SJCRH30 (cell line): ENCODE results near the gene TTLL7. TPM values are rescaled to one million over a fixed set of nuclear protein-coding genes. Genes with fewer than 3 reads are reported as not detected.

ENCODE experiments used
- DNase-seq, 2 experiments: peaks; one replicate each; pipeline ENCODE4 v3.0.0-alpha.2; 2015 to 2020
- H3K27ac ChIP-seq: fragments of 250-450 bp; sonication (Bioruptor Pico); 2 replicates; pipeline ENCODE4 v1.5.1; 2020; ENCODE audit warnings: mild to moderate bottlenecking, moderate library complexity
- H3K27me3 ChIP-seq: fragments of 250-450 bp; sonication (Bioruptor Pico); 2 replicates; pipeline ENCODE4 v1.5.1; 2020; ENCODE audit warnings: mild to moderate bottlenecking, moderate library complexity
- H3K36me3 ChIP-seq: fragments of 250-450 bp; sonication (Bioruptor Pico); 2 replicates; pipeline ENCODE4 v1.5.1; 2020; ENCODE audit warnings: mild to moderate bottlenecking, moderate library complexity
- H3K4me1 ChIP-seq: fragments of 250-450 bp; sonication (Bioruptor Pico); 2 replicates; pipeline ENCODE4 v1.5.1; 2020; ENCODE audit warnings: mild to moderate bottlenecking, moderate library complexity
- H3K4me3 ChIP-seq: fragments of 250-450 bp; sonication (Bioruptor Pico); 2 replicates; pipeline ENCODE4 v1.5.1; 2020; ENCODE audit warnings: mild to moderate bottlenecking, moderate library complexity
- H3K9me3 ChIP-seq: fragments of 250-450 bp; sonication (Bioruptor Pico); replicated peaks from 2 replicates; pipeline ENCODE4 v1.5.1; 2020; ENCODE audit warnings: mild to moderate bottlenecking, moderate library complexity
- total RNA-seq: library from RNA; depleted of rRNA; stranded (reverse); fragments of >200 nt; shearing (Covaris generic); gene quantifications from 2 replicates; pipeline ENCODE4 v1.2.3, GENCODE V29; 2014; rRNA removed

Gene TTLL7, protein sequence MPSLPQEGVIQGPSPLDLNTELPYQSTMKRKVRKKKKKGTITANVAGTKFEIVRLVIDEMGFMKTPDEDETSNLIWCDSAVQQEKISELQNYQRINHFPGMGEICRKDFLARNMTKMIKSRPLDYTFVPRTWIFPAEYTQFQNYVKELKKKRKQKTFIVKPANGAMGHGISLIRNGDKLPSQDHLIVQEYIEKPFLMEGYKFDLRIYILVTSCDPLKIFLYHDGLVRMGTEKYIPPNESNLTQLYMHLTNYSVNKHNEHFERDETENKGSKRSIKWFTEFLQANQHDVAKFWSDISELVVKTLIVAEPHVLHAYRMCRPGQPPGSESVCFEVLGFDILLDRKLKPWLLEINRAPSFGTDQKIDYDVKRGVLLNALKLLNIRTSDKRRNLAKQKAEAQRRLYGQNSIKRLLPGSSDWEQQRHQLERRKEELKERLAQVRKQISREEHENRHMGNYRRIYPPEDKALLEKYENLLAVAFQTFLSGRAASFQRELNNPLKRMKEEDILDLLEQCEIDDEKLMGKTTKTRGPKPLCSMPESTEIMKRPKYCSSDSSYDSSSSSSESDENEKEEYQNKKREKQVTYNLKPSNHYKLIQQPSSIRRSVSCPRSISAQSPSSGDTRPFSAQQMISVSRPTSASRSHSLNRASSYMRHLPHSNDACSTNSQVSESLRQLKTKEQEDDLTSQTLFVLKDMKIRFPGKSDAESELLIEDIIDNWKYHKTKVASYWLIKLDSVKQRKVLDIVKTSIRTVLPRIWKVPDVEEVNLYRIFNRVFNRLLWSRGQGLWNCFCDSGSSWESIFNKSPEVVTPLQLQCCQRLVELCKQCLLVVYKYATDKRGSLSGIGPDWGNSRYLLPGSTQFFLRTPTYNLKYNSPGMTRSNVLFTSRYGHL
- 21.7 and 25.2 TPM in 2 replicates for total RNA-seq

DNA sequence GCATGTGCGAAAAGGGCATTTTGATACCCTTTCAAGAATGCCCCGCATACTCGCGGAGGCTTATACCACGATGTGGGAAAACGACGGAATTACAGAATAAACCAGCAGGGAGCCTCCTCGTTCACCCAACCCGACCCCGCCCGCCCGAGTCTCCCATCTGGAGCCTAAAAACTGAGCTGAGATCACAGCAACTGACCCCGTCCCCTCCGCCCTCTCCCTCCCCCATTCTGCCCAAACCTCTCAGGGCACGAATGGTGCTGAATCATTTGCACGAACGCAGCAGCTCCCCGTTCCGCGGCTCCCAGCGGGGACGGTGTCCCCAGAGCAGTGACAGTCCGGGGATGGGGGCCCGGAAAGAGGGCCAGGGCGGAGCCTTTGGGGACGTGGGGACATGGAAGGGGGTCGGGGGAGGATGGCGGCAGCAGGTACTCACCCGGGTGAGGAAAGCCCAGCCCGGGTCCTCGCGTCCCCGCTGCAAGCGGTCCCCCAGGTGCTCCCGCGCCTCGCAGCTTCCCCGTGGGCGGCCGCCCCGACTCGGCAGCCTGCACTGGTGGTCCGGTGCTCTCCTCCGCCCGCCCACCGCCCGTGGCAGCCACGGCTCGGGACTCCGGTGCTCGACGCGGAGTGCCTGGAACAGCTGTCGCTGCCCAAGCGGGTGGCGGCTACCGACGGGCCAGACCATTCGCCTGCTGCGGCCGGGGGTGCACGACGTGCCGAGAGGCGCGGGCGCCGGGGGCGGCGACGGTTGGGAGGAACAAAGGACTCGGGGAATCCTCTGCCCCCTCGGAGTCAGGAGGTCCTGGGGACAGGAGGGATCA lies at the start of gene TTLL7:
TTLL7 (minus strand) TSS at position 635 of the 818 bp plus-strand sequence. CDS start 46,921 bp downstream, outside the sequence.
- no peaks in the 10 kb centered on the region for H3K36me3 ChIP-seq
- H3K9me3 ChIP-seq, result no peaks in the 10 kb centered on the region
- peak within 1 kb of the TSS; percentile 100 for H3K27ac ChIP-seq
- DNase-seq, result peak; percentile 90 to 92
- H3K4me3 ChIP-seq, result peak within 1 kb of the TSS; percentile 98
- H3K27me3 ChIP-seq, result no peaks in the 10 kb centered on the region
- peaks cover 26% of the 10 kb centered on the region for H3K4me1 ChIP-seq

DNA sequence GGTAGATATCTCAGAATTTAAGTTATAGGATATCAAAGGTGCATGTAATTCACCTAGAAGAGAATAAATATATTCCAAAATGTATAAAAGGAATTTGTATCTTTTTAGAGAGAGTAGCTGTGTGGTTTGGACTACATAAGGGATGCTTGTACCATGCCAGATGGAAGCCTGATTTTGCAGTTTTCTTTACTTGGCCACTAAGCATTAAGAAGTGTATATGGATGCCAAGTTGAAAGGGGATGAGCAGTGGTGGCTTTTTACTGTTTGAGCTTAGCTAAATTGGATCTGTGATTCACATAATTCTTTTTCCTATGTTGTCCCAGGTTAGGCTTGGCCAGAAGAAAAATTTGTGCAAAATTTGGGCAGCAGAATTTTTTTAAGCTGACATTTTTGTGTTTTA lies 43.5 kb upstream of the TTLL7 start:
- Histone ChIP-seq H3K36me3 (no peaks in the 10 kb centered on the region), H3K4me3 (no peak overlapping the region), H3K27ac (no peak overlapping the region), H3K27me3 (no peaks in the 10 kb centered on the region), H3K9me3 (no peaks in the 10 kb centered on the region), H3K4me1 (no peaks in the 10 kb centered on the region)
- no peak for DNase-seq

DNA sequence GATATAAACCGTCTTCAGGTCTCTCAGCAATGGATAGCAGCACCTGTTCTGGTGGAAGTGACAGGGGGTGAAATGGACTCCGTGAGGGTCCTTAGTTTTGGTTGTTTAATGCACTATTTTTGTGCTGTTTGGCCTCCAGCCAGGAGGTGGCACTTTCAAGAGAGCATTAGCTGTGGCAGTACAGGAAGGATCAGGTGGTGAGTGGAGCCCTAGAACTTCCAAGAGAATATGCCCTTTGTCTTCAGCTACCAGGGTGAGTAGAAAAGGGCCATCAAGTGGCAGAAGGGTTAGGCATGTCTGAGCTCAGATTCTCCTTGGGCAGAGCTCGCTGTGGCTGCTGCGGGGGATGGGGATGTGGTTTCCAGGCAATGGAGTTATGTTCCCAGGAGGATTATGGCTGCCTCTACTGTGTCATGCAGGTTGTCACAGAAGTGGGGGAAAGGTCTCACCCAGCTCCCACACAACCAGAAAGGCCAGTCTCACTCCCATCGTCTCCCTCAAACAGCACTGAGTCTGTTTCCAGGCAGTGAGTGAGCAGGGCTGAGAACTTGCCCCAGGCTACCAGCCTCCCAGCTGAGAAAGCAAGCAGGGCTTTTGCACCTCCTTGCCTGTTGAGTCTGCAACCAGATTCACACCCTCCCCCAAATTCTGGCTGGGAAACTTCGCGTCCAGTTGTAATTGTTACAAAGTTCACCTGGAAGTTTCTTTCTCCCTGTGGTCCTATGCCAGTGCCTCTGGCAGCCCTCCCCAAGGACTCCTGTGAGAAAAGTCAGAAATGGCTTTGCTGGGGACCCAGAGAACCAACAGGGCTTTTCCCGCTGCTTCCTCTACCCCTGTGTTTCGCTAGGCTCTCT lies 39.1 kb upstream of the TTLL7 start:
- no peaks in the 10 kb centered on the region; the same call in 1 of the 2 replicates for H3K9me3 ChIP-seq
- H3K4me3 ChIP-seq, result no peak overlapping the region
- H3K27ac ChIP-seq, result no peak overlapping the region
- H3K36me3 ChIP-seq, result no peaks in the 10 kb centered on the region
- H3K4me1 ChIP-seq, result no peaks in the 10 kb centered on the region
- DNase-seq, result peak; percentile 12 to 41
- no peaks in the 10 kb centered on the region for H3K27me3 ChIP-seq

DNA sequence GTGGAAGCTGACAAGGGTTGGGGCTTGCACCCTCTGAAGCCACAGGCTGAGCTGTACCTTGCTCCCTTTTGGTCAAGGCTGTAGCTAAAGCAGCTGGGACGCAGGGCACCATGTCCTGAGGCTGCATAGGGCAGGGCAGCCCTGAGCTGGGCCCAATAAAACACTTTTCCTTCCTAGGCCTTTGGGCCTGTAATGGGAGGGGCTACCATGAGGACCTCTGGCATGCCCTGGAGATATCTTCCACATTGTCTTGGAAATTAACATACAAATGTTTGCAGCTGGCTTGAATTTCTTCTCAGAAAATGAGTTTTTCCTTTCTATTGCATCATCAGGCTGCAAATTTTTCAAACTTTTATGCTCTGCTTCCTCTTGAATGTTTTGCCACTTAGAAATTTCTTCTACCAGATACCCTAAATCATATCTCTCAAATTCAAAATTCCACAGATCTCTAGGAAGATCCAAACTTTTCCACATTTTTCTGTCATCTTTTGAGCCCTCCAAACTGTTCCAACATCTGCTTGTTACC lies 32.9 kb upstream of the TTLL7 start:
- Histone ChIP-seq H3K27me3 (no peaks in the 10 kb centered on the region), H3K36me3 (no peaks in the 10 kb centered on the region), H3K27ac (no peak overlapping the region), H3K4me1 (no peaks in the 10 kb centered on the region), H3K4me3 (no peak overlapping the region), H3K9me3 (no peaks in the 10 kb centered on the region; the same call in 1 of the 2 replicates)
- DNase-seq, result no peak

- H3K36me3 ChIP-seq, result no peaks in the 10 kb centered on the region
- H3K4me1 ChIP-seq, result no peaks in the 10 kb centered on the region
- no peak overlapping the region for H3K4me3 ChIP-seq
- H3K9me3 ChIP-seq, result no peaks in the 10 kb centered on the region
- DNase-seq, result no peak
- no peak overlapping the region for H3K27ac ChIP-seq
- no peaks in the 10 kb centered on the region for H3K27me3 ChIP-seq
These were observed 28.4 kb upstream of the TTLL7 start for GRCh38 chr1:84027368-84027767.

DNA sequence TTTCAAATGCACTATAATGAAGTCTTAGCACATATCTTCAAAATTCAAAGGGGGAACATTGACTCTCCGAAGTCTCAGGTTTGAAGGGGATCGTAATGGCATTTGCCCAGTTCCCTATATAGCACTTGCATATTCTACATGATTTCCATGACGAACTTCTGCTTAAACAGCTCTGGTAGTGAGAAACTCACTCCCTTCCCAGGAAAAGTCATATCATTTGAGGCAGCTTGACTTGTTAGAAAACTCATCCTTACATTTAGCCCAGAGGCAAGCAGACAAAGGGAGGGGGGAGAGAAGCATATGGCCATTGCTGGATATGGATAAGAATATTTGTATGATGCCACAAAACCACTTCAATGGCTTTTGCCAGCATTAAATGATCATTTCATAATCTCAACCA lies 27.0 kb upstream of the TTLL7 start:
- Histone ChIP-seq H3K27me3 (no peaks in the 10 kb centered on the region), H3K27ac (no peak overlapping the region), H3K36me3 (no peaks in the 10 kb centered on the region), H3K9me3 (no peaks in the 10 kb centered on the region), H3K4me3 (no peak overlapping the region), H3K4me1 (no peaks in the 10 kb centered on the region)
- DNase-seq, result no peak

GRCh38 chr1:84021822-84022221 lies 22.9 kb upstream of the TTLL7 start:
- Histone ChIP-seq H3K36me3 (no peaks in the 10 kb centered on the region), H3K4me3 (no peak overlapping the region), H3K4me1 (no peaks in the 10 kb centered on the region), H3K9me3 (no peaks in the 10 kb centered on the region), H3K27ac (no peak overlapping the region), H3K27me3 (no peaks in the 10 kb centered on the region)
- DNase-seq, result no peak

DNA sequence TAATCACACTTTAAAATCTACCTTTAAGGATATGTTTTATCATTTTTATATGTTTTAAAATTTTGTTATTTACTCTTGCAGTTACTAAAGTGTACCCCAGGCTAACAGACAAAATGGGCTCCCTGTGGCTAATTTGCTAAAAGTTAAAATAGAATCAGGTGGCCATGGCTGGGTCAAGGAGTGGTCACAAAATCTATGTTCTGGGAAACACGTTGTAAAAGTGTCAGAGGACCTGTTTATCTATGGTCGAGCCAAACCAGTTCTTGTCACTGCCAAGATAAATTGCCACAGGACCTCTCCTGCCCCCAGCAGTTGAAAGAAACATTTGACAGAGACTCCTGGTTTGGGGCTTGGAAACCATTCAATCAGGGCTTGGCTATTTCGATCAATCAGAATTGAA lies 21.2 kb upstream of the TTLL7 start:
- H3K4me1 ChIP-seq, result no peaks in the 10 kb centered on the region
- H3K9me3 ChIP-seq, result no peaks in the 10 kb centered on the region
- H3K4me3 ChIP-seq, result no peak overlapping the region
- no peaks in the 10 kb centered on the region for H3K27me3 ChIP-seq
- no peak overlapping the region for H3K27ac ChIP-seq
- H3K36me3 ChIP-seq, result no peaks in the 10 kb centered on the region
- no peak for DNase-seq

DNA sequence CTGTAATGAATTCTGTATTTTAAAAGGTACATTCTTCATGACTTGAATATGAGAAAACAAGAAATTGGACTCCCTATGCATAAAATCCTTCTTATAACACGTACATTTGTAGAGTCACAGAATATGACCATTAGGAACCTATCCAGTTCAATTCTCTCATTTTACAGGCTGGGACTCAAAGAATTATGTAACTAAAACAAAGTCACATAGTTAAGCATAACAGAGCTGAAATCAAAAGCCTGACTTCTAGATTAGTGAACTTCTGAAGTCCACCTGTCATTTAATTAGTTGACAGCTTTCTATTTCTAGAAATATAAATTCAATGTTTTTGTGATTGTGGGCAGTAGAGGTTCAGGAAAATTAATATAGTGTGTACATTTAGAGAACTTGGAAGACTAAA lies 20.3 kb upstream of the TTLL7 start:
- no peak for DNase-seq
- Histone ChIP-seq H3K4me1 (no peaks in the 10 kb centered on the region), H3K27ac (no peak overlapping the region), H3K36me3 (no peaks in the 10 kb centered on the region), H3K27me3 (no peaks in the 10 kb centered on the region), H3K9me3 (no peaks in the 10 kb centered on the region), H3K4me3 (no peak overlapping the region)

- Histone ChIP-seq H3K9me3 (no peaks in the 10 kb centered on the region), H3K27ac (no peak overlapping the region), H3K27me3 (no peaks in the 10 kb centered on the region), H3K4me1 (no peaks in the 10 kb centered on the region), H3K4me3 (no peak overlapping the region), H3K36me3 (no peaks in the 10 kb centered on the region)
- no peak for DNase-seq
These were observed 14.8 kb upstream of the TTLL7 start for GRCh38 chr1:84013708-84014107.

GRCh38 chr1:84012018-84012417 lies 13.1 kb upstream of the TTLL7 start:
- Histone ChIP-seq H3K36me3 (no peaks in the 10 kb centered on the region), H3K27me3 (no peaks in the 10 kb centered on the region), H3K4me3 (no peak overlapping the region), H3K9me3 (no peaks in the 10 kb centered on the region), H3K27ac (no peak overlapping the region), H3K4me1 (no peaks in the 10 kb centered on the region)
- DNase-seq, result no peak

GRCh38 chr1:84010136-84010535 lies 11.2 kb upstream of the TTLL7 start:
- Histone ChIP-seq H3K36me3 (no peaks in the 10 kb centered on the region), H3K4me1 (no peaks in the 10 kb centered on the region), H3K9me3 (no peaks in the 10 kb centered on the region), H3K4me3 (no peak overlapping the region), H3K27me3 (no peaks in the 10 kb centered on the region), H3K27ac (no peak overlapping the region)
- DNase-seq, result no peak

DNA sequence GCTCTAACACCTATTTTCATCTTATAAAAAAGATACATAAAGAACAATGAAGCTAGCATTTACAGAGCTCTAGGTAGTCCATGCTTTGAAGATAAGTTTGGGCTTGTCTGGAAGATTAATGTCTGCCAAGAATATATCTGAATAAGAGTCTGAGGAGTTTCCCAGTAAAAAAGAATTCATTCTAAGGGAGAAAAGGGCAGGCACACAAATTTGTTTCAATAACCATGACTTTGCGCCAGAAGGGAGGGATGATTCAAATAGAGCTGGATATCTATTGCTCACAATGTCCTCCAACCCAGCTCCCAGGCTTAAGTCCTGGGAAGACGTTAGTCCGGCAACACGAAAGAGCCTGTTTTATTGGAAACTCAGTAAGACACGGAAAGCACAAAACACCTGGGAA lies 9.7 kb upstream of the TTLL7 start:
- Histone ChIP-seq H3K4me1 (no peaks in the 10 kb centered on the region), H3K9me3 (no peaks in the 10 kb centered on the region), H3K27ac (no peak overlapping the region), H3K27me3 (no peaks in the 10 kb centered on the region), H3K36me3 (no peaks in the 10 kb centered on the region), H3K4me3 (no peak overlapping the region)
- DNase-seq, result no peak

- no peaks in the 10 kb centered on the region for H3K4me1 ChIP-seq
- H3K27me3 ChIP-seq, result no peaks in the 10 kb centered on the region
- H3K27ac ChIP-seq, result no peak overlapping the region
- no peak for DNase-seq
- H3K9me3 ChIP-seq, result no peaks in the 10 kb centered on the region
- H3K36me3 ChIP-seq, result no peaks in the 10 kb centered on the region
- H3K4me3 ChIP-seq, result no peak overlapping the region
These were observed 7.7 kb upstream of the TTLL7 start for GRCh38 chr1:84006591-84006990.
